Activated CD4-positive, alpha-beta T cell treated with anti-CD3 and anti-CD28 coated beads for 36 hours (primary cell): ENCODE results near the gene LTB4R. TPM values are rescaled to one million over a fixed set of nuclear protein-coding genes. Genes with fewer than 3 reads are reported as not detected.
A peak's percentile ranks its signal among the peaks of the same experiment; 100 is the strongest.
"Not testable (repeated sequence)": the region's sequence is repeated elsewhere in the genome, so short reads cannot be mapped to it uniquely, and the experiment has no call there.

Source experiments
- ATAC-seq: fragments of 200-7000 bp; cut with Tn5 transposase; one replicate; pipeline ENCODE4 v1.10.0; 2021; ENCODE audit warnings: mild to moderate bottlenecking, moderate library complexity
- CTCF ChIA-PET: fragments of 350-600 bp; sonication (Branson Sonifier 250); formaldehyde crosslinking; loops from one replicate; lab custom pipeline; 2021; ENCODE audit warnings: antibody characterized with exemption; lab: Charles Lee
- POLR2A ChIA-PET: fragments of 350-600 bp; sonication (Branson Sonifier 250); formaldehyde crosslinking; loops from one replicate; lab custom pipeline; 2021; ENCODE audit warnings: antibody characterized with exemption, inconsistent platforms; lab: Charles Lee
- DNase-seq: peaks from one replicate; pipeline ENCODE4 v3.0.0-alpha.2; 2020
- H3K27ac Mint-ChIP-seq: one replicate; pipeline ENCODE4 v1.8.0; 2021; ENCODE audit warnings: mixed read lengths
- H3K27me3 Mint-ChIP-seq: one replicate; pipeline ENCODE4 v1.8.0; 2021; ENCODE audit warnings: mixed read lengths
- H3K36me3 Mint-ChIP-seq: one replicate; pipeline ENCODE4 v1.8.0; 2021; ENCODE audit warnings: low read depth, mixed read lengths
- H3K4me1 Mint-ChIP-seq: one replicate; pipeline ENCODE4 v1.8.0; 2021; ENCODE audit warnings: mixed read lengths
- H3K4me3 Mint-ChIP-seq: one replicate; pipeline ENCODE4 v1.8.0; 2021; ENCODE audit warnings: mild to moderate bottlenecking, moderate library complexity, mixed read lengths
- H3K9me3 Mint-ChIP-seq: one replicate; pipeline ENCODE4 v1.8.0; 2021; ENCODE audit warnings: low read depth, mixed read lengths
- intact Hi-C, 2 experiments: fragments of 100-400 bp; cut with DNase I in 1 of 2; cut with micrococcal nuclease in 1 of 2; formaldehyde crosslinking; loops; one replicate each; pipeline versions ENCODE4 v1.14.2 to v1.15.1; 2022 to 2024; cut with DNase I, micrococcal nuclease
- total RNA-seq, 2 experiments: library from RNA; stranded (reverse); gene quantifications; one replicate each; pipeline ENCODE4 v1.2.3, GENCODE V29; 2021

LTB4R gene
- total RNA-seq, 2 experiments from 2014 or later, result 10.1 to 14.2 TPM

DNA sequence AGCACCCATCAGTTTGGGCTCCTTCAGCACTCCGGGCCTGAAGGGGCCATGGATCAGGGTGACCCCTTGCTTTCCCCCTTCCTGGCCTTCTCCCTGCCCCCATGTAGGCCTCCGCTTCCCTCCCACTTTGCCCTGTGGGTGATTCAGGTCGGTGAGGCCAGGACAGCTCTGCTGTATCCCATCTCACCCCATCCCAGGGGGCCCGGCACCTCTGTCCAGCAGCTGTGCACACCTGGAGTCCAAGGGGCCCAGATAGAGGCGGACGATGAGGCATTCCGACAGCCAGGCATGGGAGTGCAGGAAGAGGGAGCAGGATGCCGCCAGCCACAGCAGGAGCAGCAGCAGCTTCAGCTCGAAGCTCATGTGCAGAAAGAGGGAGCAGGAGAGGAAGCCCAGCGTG, 11.4 kb downstream of the LTB4R start:
- DNase-seq (no peak), ATAC-seq (no peak)
- ChIA-PET CTCF (interaction anchor here (1.0 to 5.5 kb wide), 4 partner anchors 10 to 74 kb away, joined by 3 to 40 read pairs (median 4); partner anchors contain the start of genes CIDEB and LTB4R2), POLR2A (no interaction called here)
- Mint-ChIP-seq H3K4me1 (peaks cover 8% of the 10 kb centered on the region), H3K27me3 (peaks cover 2% of the 10 kb centered on the region), H3K27ac (no peak overlapping the region), H3K4me3 (no peak overlapping the region), H3K36me3 (no peaks in the 10 kb centered on the region), H3K9me3 (no peaks in the 10 kb centered on the region)
- intact Hi-C loops, result no loop called here

DNA sequence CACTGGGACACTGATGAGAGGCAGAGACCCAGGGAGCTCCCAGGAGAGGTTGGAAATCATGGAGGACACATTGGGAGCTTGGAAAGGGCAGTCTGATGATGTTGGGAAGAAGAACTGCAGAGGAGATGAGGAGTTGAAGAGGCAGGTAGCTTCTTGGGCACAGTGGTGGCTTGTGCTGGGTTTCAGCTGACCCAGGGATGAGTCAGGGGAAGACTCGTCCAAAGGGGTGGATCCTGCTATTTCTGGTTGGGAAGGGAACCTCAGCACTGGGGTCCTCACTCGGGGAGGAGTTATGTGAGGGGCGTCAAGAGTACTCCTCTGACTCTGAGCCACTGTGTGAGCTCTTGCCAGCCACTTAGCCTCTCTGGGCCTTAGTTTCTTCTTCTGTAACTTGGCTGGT, 12.0 kb downstream of the LTB4R start:
- Mint-ChIP-seq H3K27ac (no peak overlapping the region), H3K9me3 (no peaks in the 10 kb centered on the region), H3K4me1 (peaks cover 4% of the 10 kb centered on the region), H3K27me3 (peaks cover 2% of the 10 kb centered on the region), H3K36me3 (no peaks in the 10 kb centered on the region), H3K4me3 (no peak overlapping the region)
- no peak for DNase-seq
- no peak for ATAC-seq
- ChIA-PET CTCF (interaction anchor here (0.6 to 2.4 kb wide), 6 partner anchors 14 to 420 kb away, joined by 3 to 11 read pairs (median 3); partner anchors contain the start of gene LTB4R2), POLR2A (no interaction called here)
- intact Hi-C loops, result no loop called here

DNA sequence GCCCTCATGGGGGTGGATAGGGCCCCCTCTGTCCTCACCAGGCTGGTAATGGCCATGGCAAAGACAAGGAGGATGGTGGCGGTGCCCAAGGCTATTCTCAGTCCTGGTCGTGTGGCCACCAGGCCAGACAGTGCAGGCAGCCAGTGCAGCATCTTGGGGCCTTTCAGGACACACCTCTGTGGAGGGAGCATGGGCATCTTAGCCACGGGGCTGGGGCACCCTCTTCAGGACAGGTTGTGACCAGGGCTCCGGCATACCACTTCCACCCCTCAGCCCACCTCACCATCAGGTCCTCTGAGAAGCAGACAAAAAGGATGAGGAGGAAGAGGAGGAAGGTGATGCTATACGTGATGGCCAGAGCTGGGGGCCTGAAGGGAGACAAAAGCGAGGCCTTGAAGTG, 12.7 kb downstream of the LTB4R start:
- Mint-ChIP-seq H3K9me3 (no peaks in the 10 kb centered on the region), H3K27me3 (peaks cover 2% of the 10 kb centered on the region), H3K36me3 (no peaks in the 10 kb centered on the region), H3K4me1 (peaks cover 4% of the 10 kb centered on the region), H3K4me3 (no peak overlapping the region), H3K27ac (no peak overlapping the region)
- POLR2A ChIA-PET, result no interaction called here
- DNase-seq (no peak), ATAC-seq (no peak)
- CTCF ChIA-PET, result interaction anchor here (1.0 to 2.4 kb wide), 2 partner anchors 14 to 107 kb away, joined by 3 to 11 read pairs; partner anchors contain the start of gene LTB4R2
- intact Hi-C loops, result no loop called here

DNA sequence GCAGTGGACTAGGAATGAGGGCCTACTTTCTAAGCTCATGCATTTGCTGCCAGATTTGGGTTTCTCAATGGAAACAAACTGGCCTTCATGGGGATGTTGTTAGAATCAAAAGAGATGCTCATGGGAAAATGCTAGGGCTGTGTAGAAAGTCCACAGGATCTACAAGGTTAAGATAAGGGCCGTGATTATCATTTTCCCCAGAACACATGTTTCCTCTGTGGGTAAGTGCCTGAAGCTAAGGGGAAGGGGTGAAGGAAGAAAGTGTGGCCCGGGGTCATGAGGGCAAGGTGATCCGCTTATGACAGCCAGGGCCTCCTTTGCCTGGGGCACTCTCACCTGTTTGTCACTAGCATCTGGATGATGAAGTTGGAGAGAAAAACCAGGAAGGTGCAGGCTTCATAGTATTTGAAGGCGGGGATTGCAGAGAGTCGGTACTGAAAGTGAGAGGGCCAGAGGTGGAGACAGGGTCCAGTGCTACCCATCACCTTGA, 13.8 kb downstream of the LTB4R start:
- Mint-ChIP-seq H3K27me3 (peaks cover 2% of the 10 kb centered on the region), H3K4me1 (peaks cover 4% of the 10 kb centered on the region)
- no peak for ATAC-seq

DNA sequence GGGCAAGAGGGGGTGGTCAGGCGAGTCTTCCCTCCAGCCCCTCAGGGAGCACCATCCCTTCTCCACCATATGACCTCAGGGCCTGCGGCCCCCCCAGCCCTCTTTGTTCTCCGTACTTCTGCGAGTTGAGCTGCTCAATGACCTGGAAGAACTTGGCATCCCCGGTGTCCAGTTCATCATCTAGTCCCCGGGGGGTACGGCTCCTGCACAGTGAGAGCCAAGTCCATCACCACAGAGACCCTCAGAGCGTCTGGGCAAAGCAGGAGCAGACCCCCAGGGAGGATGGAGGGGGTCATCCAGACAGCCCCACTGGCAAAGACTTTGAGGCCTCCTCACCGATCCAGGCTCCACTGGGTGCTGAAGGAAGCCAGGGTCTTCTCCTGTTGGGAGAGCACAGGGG, 14.7 kb downstream of the LTB4R start:
- CTCF ChIA-PET, result interaction anchor here (1.2 to 1.6 kb wide), 2 partner anchors 16 to 83 kb away, joined by 3 to 4 read pairs; partner anchors contain the start of gene TINF2
- Mint-ChIP-seq H3K9me3 (no peaks in the 10 kb centered on the region), H3K4me1 (peaks cover 4% of the 10 kb centered on the region), H3K27ac (no peak overlapping the region), H3K4me3 (no peak overlapping the region), H3K27me3 (peaks cover 8% of the 10 kb centered on the region), H3K36me3 (no peaks in the 10 kb centered on the region)
- ATAC-seq (no peak), DNase-seq (no peak)
- intact Hi-C loops, result no loop called here
- POLR2A ChIA-PET, result no interaction called here

More for the DNA sequence above, 13.8 kb downstream of the LTB4R start:
- intact Hi-C loops, result no loop called here
- no peak for DNase-seq
- Mint-ChIP-seq H3K36me3 (no peaks in the 10 kb centered on the region), H3K4me3 (no peak overlapping the region), H3K9me3 (no peaks in the 10 kb centered on the region), H3K27ac (no peak overlapping the region)
- ChIA-PET POLR2A (no interaction called here), CTCF (interaction anchor here (0.6 to 2.4 kb wide), 6 partner anchors 8 to 214 kb away, joined by 3 to 11 read pairs (median 4); partner anchors contain the start of gene CIDEB)

DNA sequence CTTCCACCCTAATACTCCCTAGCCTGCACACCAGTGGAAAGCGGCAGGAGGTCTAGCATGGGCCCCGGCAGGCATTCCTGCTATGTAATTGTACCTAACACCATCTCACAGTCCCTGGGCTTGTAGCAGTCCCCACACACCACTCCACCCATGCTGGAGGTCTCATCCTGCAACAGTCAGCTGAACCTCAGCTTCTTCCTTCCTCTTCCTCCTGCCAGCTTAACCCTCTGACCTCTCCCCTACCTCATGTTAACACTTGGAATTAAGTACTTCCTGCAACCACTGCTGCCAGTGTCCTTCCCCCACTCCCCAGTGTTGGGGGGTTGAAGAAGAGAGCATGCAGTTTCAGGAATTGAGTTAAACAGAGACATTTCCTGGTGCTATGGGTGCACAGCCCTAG, 16.0 kb downstream of the LTB4R start:
- CTCF ChIA-PET, result interaction anchor here (0.6 to 3.7 kb wide), 7 partner anchors 10 to 218 kb away, joined by 3 to 22 read pairs (median 3); partner anchors contain the start of gene CIDEB
- intact Hi-C loops, result no loop called here
- Mint-ChIP-seq H3K9me3 (no peaks in the 10 kb centered on the region), H3K4me3 (no peak overlapping the region), H3K36me3 (no peaks in the 10 kb centered on the region), H3K27me3 (peaks cover 14% of the 10 kb centered on the region), H3K27ac (no peak overlapping the region), H3K4me1 (peaks cover 14% of the 10 kb centered on the region)
- DNase-seq (no peak), ATAC-seq (no peak)
- POLR2A ChIA-PET, result no interaction called here

DNA sequence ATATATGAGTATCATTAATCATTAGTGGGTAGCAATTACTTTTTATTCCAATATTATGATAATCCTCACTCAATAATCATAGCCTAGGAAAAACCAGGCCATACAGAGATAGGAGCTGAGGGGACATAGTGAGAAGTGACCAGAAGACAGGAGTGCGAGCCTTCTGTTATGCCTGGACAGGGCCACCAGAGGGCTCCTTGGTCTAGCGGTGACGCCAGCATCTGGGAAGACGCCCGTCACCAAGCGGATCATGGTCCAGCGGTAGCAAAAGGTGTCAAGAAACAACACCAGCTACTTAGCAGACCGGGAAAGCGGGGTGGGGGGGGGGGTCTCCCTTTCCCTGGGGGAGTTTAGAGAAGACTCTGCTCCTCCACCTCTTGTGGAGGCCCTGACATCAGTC, 16.6 kb downstream of the LTB4R start:
- DNase-seq, result peak; percentile 42
- Mint-ChIP-seq H3K4me1 (peaks cover 18% of the 10 kb centered on the region), H3K27me3 (peaks cover 18% of the 10 kb centered on the region)
- H3K27ac Mint-ChIP-seq, POLR2A ChIA-PET, H3K36me3 Mint-ChIP-seq, intact Hi-C loops, H3K4me3 Mint-ChIP-seq, ATAC-seq, H3K9me3 Mint-ChIP-seq: not testable (repeated sequence)
- CTCF ChIA-PET, result interaction anchor here (0.6 to 3.7 kb wide), 4 partner anchors 12 to 104 kb away, joined by 3 to 22 read pairs (median 6); partner anchors contain the start of gene CIDEB

DNA sequence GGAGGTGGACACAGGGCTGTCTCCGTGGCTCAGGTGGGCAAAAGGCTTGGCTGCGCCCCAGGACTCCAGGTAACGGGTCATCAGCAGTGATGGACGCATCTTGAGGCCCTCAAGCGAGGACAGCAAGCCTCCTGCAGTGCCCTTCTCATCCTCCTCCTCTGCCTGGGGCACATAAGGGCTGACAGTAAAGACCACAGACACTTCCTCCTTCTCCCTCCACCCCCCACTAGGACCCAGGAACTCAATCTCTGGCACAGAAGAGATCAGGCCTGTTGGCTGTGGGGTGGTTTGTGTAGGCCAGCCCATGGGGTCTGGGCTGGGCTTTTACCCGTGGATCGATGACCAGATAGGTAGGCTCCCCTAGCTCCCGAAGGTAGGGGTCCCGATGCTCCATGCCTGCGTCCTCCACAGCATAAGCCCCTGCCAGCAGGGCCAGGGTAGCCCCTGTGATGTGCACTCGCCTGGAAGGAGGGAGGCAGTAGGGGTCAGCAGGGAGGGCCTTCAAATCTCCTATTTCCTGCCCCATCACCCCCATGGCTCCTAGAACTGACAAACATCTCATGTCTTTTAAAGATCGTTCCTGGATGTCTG, 17.9 kb downstream of the LTB4R start:
- Mint-ChIP-seq H3K4me1 (peaks cover 22% of the 10 kb centered on the region), H3K27me3 (peaks cover 19% of the 10 kb centered on the region), H3K27ac (no peak overlapping the region), H3K9me3 (no peaks in the 10 kb centered on the region), H3K36me3 (no peaks in the 10 kb centered on the region), H3K4me3 (no peak overlapping the region)
- ChIA-PET POLR2A (no interaction called here), CTCF (interaction anchor here (0.6 to 3.7 kb wide), 8 partner anchors 11 to 103 kb away, joined by 3 to 22 read pairs (median 4); partner anchors contain the start of genes CIDEB, DHRS1 and NOP9)
- intact Hi-C loops, result no loop called here
- DNase-seq, result no peak
- no peak for ATAC-seq

DNA sequence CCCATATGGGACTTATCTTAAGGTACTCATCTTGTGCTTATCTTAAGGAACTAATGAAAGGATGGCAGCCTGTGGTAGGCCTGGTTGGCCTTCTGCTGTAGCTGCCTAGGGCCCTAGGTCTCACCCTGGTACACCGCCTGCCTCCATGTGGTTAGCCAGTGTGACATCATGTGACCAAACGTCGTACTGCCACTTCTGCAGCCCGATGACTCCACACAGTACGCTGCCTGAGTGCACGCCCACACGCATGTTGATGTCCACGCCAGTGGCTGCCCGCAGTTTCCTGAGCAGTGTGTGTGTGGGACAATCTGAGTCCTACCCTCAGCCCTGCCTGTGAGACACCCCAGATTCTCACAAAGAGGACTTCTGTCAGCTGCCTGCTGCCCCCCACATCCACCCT, 18.4 kb downstream of the LTB4R start:
- DNase-seq (peak; percentile 70), ATAC-seq (peak; percentile 40)
- peaks cover 24% of the 10 kb centered on the region for H3K4me1 Mint-ChIP-seq
- no peak overlapping the region for H3K27ac Mint-ChIP-seq
- H3K9me3 Mint-ChIP-seq, result no peaks in the 10 kb centered on the region
- H3K4me3 Mint-ChIP-seq, result no peak overlapping the region
- POLR2A ChIA-PET, result no interaction called here
- peaks cover 21% of the 10 kb centered on the region for H3K27me3 Mint-ChIP-seq
- CTCF ChIA-PET, result interaction anchor here (0.6 to 3.7 kb wide), 8 partner anchors 10 to 102 kb away, joined by 3 to 22 read pairs (median 4); partner anchors contain the start of gene CIDEB
- H3K36me3 Mint-ChIP-seq, result no peaks in the 10 kb centered on the region
- intact Hi-C loops, result no loop called here

DNA sequence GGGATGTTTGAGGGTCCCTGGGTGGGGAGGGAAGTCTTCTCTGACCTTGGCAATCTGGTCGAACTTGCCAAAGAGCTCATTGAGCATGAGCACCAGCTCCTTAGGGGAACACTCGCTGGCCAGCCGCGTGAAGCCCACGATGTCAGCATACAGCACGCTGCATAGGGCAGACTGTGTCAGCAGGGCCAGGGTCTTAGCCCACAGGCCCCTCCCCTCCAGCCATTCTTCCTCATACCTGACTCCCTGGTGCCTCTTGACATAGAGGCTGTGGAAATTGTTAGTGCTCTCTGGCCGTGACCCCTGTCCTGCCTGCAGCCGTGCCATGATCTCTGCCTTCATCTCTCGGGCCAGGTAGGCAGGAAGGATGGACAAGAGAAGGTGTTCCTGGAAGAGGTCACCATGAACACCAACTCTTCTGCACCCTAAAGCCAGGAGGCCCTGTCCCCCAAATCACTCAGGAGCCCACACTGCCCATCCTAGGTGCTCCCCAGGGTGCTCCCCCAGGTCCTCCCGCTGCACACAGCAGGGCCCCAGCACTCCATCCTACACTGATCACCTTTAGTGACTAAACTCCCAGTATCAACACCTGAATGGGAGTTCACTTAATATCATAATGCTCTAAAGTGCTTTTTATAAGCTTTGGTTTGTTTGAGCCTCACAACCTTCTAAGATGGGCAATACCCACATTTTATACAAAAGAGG, 19.8 kb downstream of the LTB4R start:
- Mint-ChIP-seq H3K4me1 (peaks cover 29% of the 10 kb centered on the region), H3K36me3 (peaks cover 3% of the 10 kb centered on the region), H3K27me3 (peaks cover 26% of the 10 kb centered on the region), H3K9me3 (no peaks in the 10 kb centered on the region), H3K4me3 (no peak overlapping the region), H3K27ac (no peak overlapping the region)
- DNase-seq (no peak), ATAC-seq (no peak)
- intact Hi-C loops, result no loop called here
- ChIA-PET POLR2A (interaction anchor here (1.0 to 2.4 kb wide), 2 partner anchors 99 to 100 kb away, joined by 3 to 15 read pairs; partner anchors contain the start of gene KHNYN), CTCF (interaction anchor here (0.6 to 5.0 kb wide), 14 partner anchors 13 to 184 kb away, joined by 3 to 201 read pairs (median 6); partner anchors contain the start of genes CBLN3, CHMP4A, CIDEB and KHNYN)

DNA sequence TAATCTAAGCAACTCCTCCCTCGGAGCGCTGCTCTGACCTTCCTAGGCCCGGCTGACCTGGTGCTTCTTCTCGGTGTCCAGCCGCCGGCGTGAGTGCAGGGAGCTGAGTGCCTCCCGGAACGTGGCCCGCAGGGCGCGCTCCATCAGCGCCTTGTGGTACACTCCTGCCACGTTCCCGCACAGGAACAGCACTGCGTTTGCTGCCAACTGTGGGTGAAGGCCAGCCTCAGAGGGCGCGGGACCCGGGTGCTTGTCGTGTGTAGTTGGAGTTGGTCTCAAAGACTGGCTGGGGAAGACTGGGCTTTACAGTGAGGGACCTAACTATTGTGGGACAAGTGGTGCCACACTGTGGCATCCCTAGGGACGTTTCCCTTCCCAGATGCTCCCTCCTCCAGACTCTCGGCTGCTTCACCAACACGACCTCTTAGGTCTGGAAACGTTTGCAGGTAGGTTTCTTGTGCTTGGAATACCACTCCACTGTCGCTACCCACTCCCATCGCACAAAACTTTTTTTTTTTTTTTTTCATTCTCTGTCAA, 20.5 kb downstream of the LTB4R start:
- Mint-ChIP-seq H3K27ac (peak overlapping the region; percentile 29), H3K9me3 (no peaks in the 10 kb centered on the region), H3K4me3 (peak overlapping the region; percentile 53), H3K36me3 (peaks cover 8% of the 10 kb centered on the region), H3K4me1 (peaks cover 29% of the 10 kb centered on the region), H3K27me3 (peaks cover 24% of the 10 kb centered on the region)
- no peak for ATAC-seq
- CTCF ChIA-PET, result interaction anchor here (0.7 to 5.0 kb wide), 29 partner anchors 8 to 146 kb away, joined by 3 to 201 read pairs (median 5); partner anchors contain the start of genes CBLN3, CHMP4A, CIDEB and IPO4
- intact Hi-C loops, result loop anchor here in 1 of 2 experiments (1.0 to 2.0 kb wide), 4 partner anchors 20 to 341 kb away; partner anchors contain the start of genes LTB4R, MDP1 and TINF2
- peak; percentile 33 for DNase-seq
- POLR2A ChIA-PET, result interaction anchor here (1.0 to 2.4 kb wide), 2 partner anchors 100 to 103 kb away, joined by 4 to 15 read pairs; no protein-coding TSS in a partner anchor
